Panc1 (cell line): Measurements from ENCODE around the gene GRM1. TPM values are rescaled to one million over a fixed set of nuclear protein-coding genes. Genes with fewer than 3 reads are reported as not detected.

Experiments
- ATAC-seq: fragments of 200-7000 bp; cut with Tn5 transposase; 2 replicates; pipeline ENCODE4 v1.9.1; 2020; ENCODE audit warnings: mild to moderate bottlenecking, moderate library complexity
- BruUV-seq: library from RNA; stranded (reverse); fragments of 400-500 nt; replicated peaks from 2 replicates; lab custom pipeline; 2021; lab: Mats Ljungman, UMichigan
- CTCF ChIA-PET: fragments of 300-600 bp; sonication (Branson Sonifier 250); formaldehyde crosslinking; loops from one replicate; lab custom pipeline; 2022; ENCODE audit warnings: antibody characterized with exemption; lab: Charles Lee
- POLR2A ChIA-PET: fragments of 300-600 bp; sonication (Branson Sonifier 250); formaldehyde crosslinking; loops from one replicate; lab custom pipeline; 2022; ENCODE audit warnings: antibody characterized with exemption; lab: Charles Lee
- DNase-seq: peaks from one replicate; pipeline ENCODE4 v3.0.0-alpha.2; 2010; ENCODE audit warnings: low read depth, low spot score
- H3K27ac ChIP-seq: 2 replicates; pipeline ENCODE4 v1.5.1; 2011; ENCODE audit warnings: mild to moderate bottlenecking, low read length, inconsistent platforms
- H3K27me3 ChIP-seq: fragments of 200-500 bp; sonication (Bioruptor generic); 2 replicates; pipeline ENCODE4 v1.6.0; 2014; ENCODE audit warnings: low read length, inconsistent platforms; ENCODE audit not compliant: control insufficient read depth, insufficient read depth
- H3K36me3 ChIP-seq: fragments of 200-500 bp; sonication (Bioruptor generic); 2 replicates; pipeline ENCODE4 v1.5.1; 2014; ENCODE audit warnings: inconsistent platforms, mild to moderate bottlenecking, low read length, moderate library complexity; ENCODE audit not compliant: control insufficient read depth, insufficient read depth
- H3K4me1 ChIP-seq: 2 replicates; pipeline ENCODE4 v1.5.1; 2011; ENCODE audit warnings: inconsistent platforms, mild to moderate bottlenecking, low read length, moderate library complexity; ENCODE audit not compliant: control insufficient read depth, insufficient read depth
- H3K4me3 ChIP-seq, 2 experiments: 2 replicates each; pipeline ENCODE4 v1.5.1; 2011 to 2012; ENCODE audit warnings: low read depth in 2 of 2, low read length in 2 of 2, mild to moderate bottlenecking in 2 of 2, inconsistent platforms in 1 of 2, moderate library complexity in 1 of 2
- H3K9me3 ChIP-seq: fragments of 200-500 bp; sonication (Bioruptor generic); 2 replicates; pipeline ENCODE4 v1.5.1; 2014; ENCODE audit warnings: low read depth, mild to moderate bottlenecking, inconsistent platforms, low read length, moderate library complexity; ENCODE audit not compliant: control insufficient read depth, insufficient read depth
- POLR2AphosphoS5 ChIP-seq: IDR thresholded peaks from 2 replicates; pipeline ENCODE4 v1.6.1; 2012; ENCODE audit warnings: mild to moderate bottlenecking, low read depth, low read length, moderate library complexity
- SIN3A ChIP-seq: IDR thresholded peaks from 2 replicates; pipeline ENCODE4 v1.6.1; 2012; ENCODE audit warnings: low read depth, mild to moderate bottlenecking, low read length, moderate library complexity, borderline replicate concordance; ENCODE audit not compliant: insufficient read depth
- TCF7L2 ChIP-seq: IDR thresholded peaks from 2 replicates; pipeline ENCODE4 v1.6.1; 2011; ENCODE audit warnings: mild to moderate bottlenecking, low read depth, low read length, inconsistent platforms
- in situ Hi-C: cut with HindIII; loops from 2 replicates; pipeline ENCODE4 v1.10.0; 2016; ENCODE audit warnings: low sequenced_read_pairs, low pct_unique_long_range_greater_than_20kb
- intact Hi-C: fragments of 100-400 bp; cut with micrococcal nuclease; formaldehyde crosslinking; loops from one replicate; pipeline ENCODE4 v1.10.0; 2022; ENCODE audit not compliant: unreplicated experiment
- total RNA-seq: library from RNA; stranded (reverse); gene quantifications from one replicate; pipeline ENCODE4 v1.2.1, GENCODE V29; 2021; ENCODE audit not compliant: unreplicated experiment
- TF ChIP-seq, protein P1 (sequence below): fragments of 450-650 bp; IDR thresholded peaks from 2 replicates; pipeline ENCODE4 v1.5.1; 2017; ENCODE audit warnings: mild to moderate bottlenecking
- TF ChIP-seq, protein P2 (sequence below), 2 experiments: IDR thresholded peaks; 2 replicates each; pipeline ENCODE4 v1.6.1; 2011 to 2012; ENCODE audit warnings: low read depth in 2 of 2, control low read depth in 1 of 2, low read length in 1 of 2, mild to moderate bottlenecking in 1 of 2, moderate library complexity in 1 of 2; ENCODE audit not compliant: insufficient read depth in 1 of 2

Gene GRM1
- total RNA-seq, 1 experiment from 2014 or later, result not detected

DNA sequence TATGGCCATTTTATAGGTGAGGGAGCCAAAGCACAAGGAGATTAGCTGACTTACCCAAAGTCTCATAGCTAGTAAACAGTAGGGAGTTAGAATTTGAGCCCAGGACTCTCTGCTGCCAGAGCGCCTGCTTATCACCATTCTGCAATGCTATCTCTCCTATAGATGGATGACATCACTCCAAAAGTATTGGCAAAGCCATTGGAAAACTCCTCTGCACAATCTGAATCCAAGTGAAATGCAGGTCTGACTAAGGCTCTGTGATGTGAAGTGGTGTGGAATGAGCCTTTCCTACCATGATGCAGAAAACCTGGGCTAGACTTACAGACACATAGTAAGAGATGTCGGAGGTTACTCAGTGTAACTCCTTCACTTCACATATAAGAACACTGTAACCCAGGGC is 106.3 kb downstream of the GRM1 start:
- no peaks in the 10 kb centered on the region; the same call in 1 of the 2 replicates for H3K27me3 ChIP-seq
- ATAC-seq, result no peak
- POLR2A ChIA-PET, result no interaction called here
- no peak overlapping the region for H3K4me3 ChIP-seq
- CTCF ChIA-PET, result no interaction called here
- no peaks in the 10 kb centered on the region for H3K9me3 ChIP-seq
- DNase-seq, result no peak
- in situ Hi-C loops, result no loop called here
- no TSS peak for BruUV-seq
- no peaks in the 10 kb centered on the region for H3K4me1 ChIP-seq
- H3K36me3 ChIP-seq, result no peaks in the 10 kb centered on the region
- H3K27ac ChIP-seq, result no peak overlapping the region
- intact Hi-C loops, result no loop called here
- TF ChIP-seq, protein P1, sequence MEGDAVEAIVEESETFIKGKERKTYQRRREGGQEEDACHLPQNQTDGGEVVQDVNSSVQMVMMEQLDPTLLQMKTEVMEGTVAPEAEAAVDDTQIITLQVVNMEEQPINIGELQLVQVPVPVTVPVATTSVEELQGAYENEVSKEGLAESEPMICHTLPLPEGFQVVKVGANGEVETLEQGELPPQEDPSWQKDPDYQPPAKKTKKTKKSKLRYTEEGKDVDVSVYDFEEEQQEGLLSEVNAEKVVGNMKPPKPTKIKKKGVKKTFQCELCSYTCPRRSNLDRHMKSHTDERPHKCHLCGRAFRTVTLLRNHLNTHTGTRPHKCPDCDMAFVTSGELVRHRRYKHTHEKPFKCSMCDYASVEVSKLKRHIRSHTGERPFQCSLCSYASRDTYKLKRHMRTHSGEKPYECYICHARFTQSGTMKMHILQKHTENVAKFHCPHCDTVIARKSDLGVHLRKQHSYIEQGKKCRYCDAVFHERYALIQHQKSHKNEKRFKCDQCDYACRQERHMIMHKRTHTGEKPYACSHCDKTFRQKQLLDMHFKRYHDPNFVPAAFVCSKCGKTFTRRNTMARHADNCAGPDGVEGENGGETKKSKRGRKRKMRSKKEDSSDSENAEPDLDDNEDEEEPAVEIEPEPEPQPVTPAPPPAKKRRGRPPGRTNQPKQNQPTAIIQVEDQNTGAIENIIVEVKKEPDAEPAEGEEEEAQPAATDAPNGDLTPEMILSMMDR, result no peak
- TF ChIP-seq TCF7L2, result no peak
- TF ChIP-seq SIN3A, result no peak
- TF ChIP-seq, protein P2, sequence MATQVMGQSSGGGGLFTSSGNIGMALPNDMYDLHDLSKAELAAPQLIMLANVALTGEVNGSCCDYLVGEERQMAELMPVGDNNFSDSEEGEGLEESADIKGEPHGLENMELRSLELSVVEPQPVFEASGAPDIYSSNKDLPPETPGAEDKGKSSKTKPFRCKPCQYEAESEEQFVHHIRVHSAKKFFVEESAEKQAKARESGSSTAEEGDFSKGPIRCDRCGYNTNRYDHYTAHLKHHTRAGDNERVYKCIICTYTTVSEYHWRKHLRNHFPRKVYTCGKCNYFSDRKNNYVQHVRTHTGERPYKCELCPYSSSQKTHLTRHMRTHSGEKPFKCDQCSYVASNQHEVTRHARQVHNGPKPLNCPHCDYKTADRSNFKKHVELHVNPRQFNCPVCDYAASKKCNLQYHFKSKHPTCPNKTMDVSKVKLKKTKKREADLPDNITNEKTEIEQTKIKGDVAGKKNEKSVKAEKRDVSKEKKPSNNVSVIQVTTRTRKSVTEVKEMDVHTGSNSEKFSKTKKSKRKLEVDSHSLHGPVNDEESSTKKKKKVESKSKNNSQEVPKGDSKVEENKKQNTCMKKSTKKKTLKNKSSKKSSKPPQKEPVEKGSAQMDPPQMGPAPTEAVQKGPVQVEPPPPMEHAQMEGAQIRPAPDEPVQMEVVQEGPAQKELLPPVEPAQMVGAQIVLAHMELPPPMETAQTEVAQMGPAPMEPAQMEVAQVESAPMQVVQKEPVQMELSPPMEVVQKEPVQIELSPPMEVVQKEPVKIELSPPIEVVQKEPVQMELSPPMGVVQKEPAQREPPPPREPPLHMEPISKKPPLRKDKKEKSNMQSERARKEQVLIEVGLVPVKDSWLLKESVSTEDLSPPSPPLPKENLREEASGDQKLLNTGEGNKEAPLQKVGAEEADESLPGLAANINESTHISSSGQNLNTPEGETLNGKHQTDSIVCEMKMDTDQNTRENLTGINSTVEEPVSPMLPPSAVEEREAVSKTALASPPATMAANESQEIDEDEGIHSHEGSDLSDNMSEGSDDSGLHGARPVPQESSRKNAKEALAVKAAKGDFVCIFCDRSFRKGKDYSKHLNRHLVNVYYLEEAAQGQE (IDR thresholded peaks at IDR 0.05; ENCODE audit: insufficient read depth in 1 of 2, low read depth in 2 of 2, low read length in 1 of 2), result no peak
- no peak for TF ChIP-seq POLR2AphosphoS5

DNA sequence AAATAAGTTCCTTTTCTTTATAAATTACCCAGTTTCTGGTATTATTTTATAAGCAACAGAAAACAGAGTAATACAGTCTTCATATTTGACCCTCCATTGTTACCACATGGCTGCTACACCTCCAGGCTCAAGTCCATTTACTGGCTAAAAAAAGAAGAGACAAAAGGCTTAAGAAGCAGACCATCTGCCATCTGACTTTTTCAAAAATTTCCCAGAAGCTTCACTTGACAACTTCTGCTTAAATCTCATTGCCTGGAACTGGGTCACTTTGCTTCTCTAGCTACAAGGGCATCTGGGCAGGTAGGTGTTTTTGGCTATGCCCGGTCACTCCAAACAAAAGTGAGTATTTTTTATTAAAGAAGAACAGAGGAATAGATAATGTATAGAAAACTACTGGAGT is 118.0 kb downstream of the GRM1 start:
- Histone ChIP-seq H3K36me3 (no peaks in the 10 kb centered on the region), H3K9me3 (no peaks in the 10 kb centered on the region), H3K4me3 (no peak overlapping the region), H3K27ac (no peak overlapping the region), H3K4me1 (no peaks in the 10 kb centered on the region), H3K27me3 (no peaks in the 10 kb centered on the region)
- DNase-seq (no peak), ATAC-seq (no peak)
- intact Hi-C loops (no loop called here), in situ Hi-C loops (no loop called here)
- BruUV-seq, result no TSS peak
- ChIA-PET POLR2A (no interaction called here), CTCF (no interaction called here)
- TF ChIP-seq POLR2AphosphoS5, result no peak
- TF ChIP-seq SIN3A, result no peak
- no peak for TF ChIP-seq TCF7L2
- TF ChIP-seq, protein P1, result no peak
- TF ChIP-seq, protein P2 (IDR thresholded peaks at IDR 0.05; ENCODE audit: insufficient read depth in 1 of 2, low read depth in 2 of 2, low read length in 1 of 2), result no peak
